ENCODE measurements around the gene ZNF521.

The ZNF521 gene

GRCh38 chr18:25061395-25061794 lies 290.6 kb downstream of the ZNF521 start:
- WGBS (ENCODE audit: insufficient coverage), result 100% methylated on average over 2 of the region's 2 CpGs
- peaks cover 0 to 2% (median 0%) of the 10 kb centered on the region in 4 experiments for H3K4me1 ChIP-seq (ENCODE audit: control extremely low read depth in 1 of 4, control insufficient read depth in 4 of 4, insufficient read depth in 4 of 4, low read length in 3 of 4)
- H3K9me3 ChIP-seq (ENCODE audit: control extremely low read depth in 1 of 5, control insufficient read depth in 4 of 5, insufficient read depth in 2 of 5, low read depth in 1 of 5, low read length in 4 of 5), result no peaks in the 10 kb centered on the region
- DNase-seq, result no peak
- H3K36me3 ChIP-seq (ENCODE audit: control insufficient read depth in 4 of 4, insufficient read depth in 4 of 4, low read length in 3 of 4), result peaks cover 2 to 20% (median 9%) of the 10 kb centered on the region in 4 experiments
- H3K4me3 ChIP-seq (ENCODE audit: control insufficient read depth in 1 of 7, extremely low read depth in 1 of 7, insufficient read depth in 4 of 7, low read depth in 2 of 7, low read length in 6 of 7), result no peak overlapping the region
- ChIA-PET POLR2A (no interaction called here), CTCF (interaction anchor here (1.3 kb wide), 1 partner anchor 15 kb away, joined by 3 read pairs; no protein-coding TSS in a partner anchor)
- no peak overlapping the region for H3K27ac ChIP-seq (ENCODE audit: insufficient read depth in 1 of 2, low read depth in 1 of 2, low read length in 2 of 2, poor library complexity in 1 of 2, severe bottlenecking in 2 of 2)
- no peaks in the 10 kb centered on the region for H3K27me3 ChIP-seq (replicated peaks in 2 of 5; ENCODE audit: control insufficient read depth in 4 of 5, insufficient read depth in 5 of 5, low read length in 4 of 5)

DNA sequence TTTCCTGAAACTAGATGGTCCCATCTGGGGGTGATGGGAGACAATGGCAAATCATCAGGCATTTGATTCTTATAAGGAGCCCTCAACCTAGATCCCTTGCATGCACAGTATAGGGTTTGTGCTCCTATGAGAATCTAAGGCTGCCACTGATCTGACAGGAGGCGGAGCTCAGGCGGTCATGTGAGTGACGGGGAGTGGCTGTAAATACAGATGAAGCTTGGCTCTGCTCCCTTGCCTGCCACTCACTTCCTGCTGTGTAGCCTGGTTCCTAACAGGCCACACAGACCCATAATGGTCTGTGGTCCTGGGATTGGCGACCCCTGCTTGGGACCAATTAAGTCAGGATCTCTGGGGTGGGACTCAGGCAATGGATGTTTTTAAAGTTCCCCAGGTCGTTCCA lies 293.4 kb downstream of the ZNF521 start:
- H3K27ac ChIP-seq (ENCODE audit: insufficient read depth in 1 of 2, low read depth in 1 of 2, low read length in 2 of 2, poor library complexity in 1 of 2, severe bottlenecking in 2 of 2), result no peak overlapping the region
- WGBS (ENCODE audit: insufficient coverage), result 98% methylated on average over 4 of the region's 5 CpGs
- no peak overlapping the region for H3K4me3 ChIP-seq (ENCODE audit: control insufficient read depth in 1 of 7, extremely low read depth in 1 of 7, insufficient read depth in 4 of 7, low read depth in 2 of 7, low read length in 6 of 7)
- H3K4me1 ChIP-seq (ENCODE audit: control extremely low read depth in 1 of 4, control insufficient read depth in 4 of 4, insufficient read depth in 4 of 4, low read length in 3 of 4), result peaks cover 0 to 3% (median 2%) of the 10 kb centered on the region in 4 experiments
- DNase-seq, result no peak
- CTCF ChIA-PET, result interaction anchor here (0.7 to 1.2 kb wide), 2 partner anchors 16 to 27 kb away, joined by 3 read pairs; no protein-coding TSS in a partner anchor
- no peaks in the 10 kb centered on the region for H3K9me3 ChIP-seq (ENCODE audit: control extremely low read depth in 1 of 5, control insufficient read depth in 4 of 5, insufficient read depth in 2 of 5, low read depth in 1 of 5, low read length in 4 of 5)
- no peaks in the 10 kb centered on the region for H3K27me3 ChIP-seq (replicated peaks in 2 of 5; ENCODE audit: control insufficient read depth in 4 of 5, insufficient read depth in 5 of 5, low read length in 4 of 5)
- H3K36me3 ChIP-seq (ENCODE audit: control insufficient read depth in 4 of 4, insufficient read depth in 4 of 4, low read length in 3 of 4), result peaks cover 2 to 20% (median 8%) of the 10 kb centered on the region in 4 experiments
- POLR2A ChIA-PET, result no interaction called here

GRCh38 chr18:25057491-25058050 lies 294.4 kb downstream of the ZNF521 start:
- Histone ChIP-seq H3K36me3 (ENCODE audit: control insufficient read depth in 4 of 4, insufficient read depth in 4 of 4, low read length in 3 of 4) (peaks cover 2 to 20% (median 8%) of the 10 kb centered on the region in 4 experiments), H3K27ac (ENCODE audit: insufficient read depth in 1 of 2, low read depth in 1 of 2, low read length in 2 of 2, poor library complexity in 1 of 2, severe bottlenecking in 2 of 2) (no peak overlapping the region), H3K9me3 (ENCODE audit: control extremely low read depth in 1 of 5, control insufficient read depth in 4 of 5, insufficient read depth in 2 of 5, low read depth in 1 of 5, low read length in 4 of 5) (no peaks in the 10 kb centered on the region), H3K27me3 (replicated peaks in 2 of 5; ENCODE audit: control insufficient read depth in 4 of 5, insufficient read depth in 5 of 5, low read length in 4 of 5) (no peaks in the 10 kb centered on the region), H3K4me1 (ENCODE audit: control extremely low read depth in 1 of 4, control insufficient read depth in 4 of 4, insufficient read depth in 4 of 4, low read length in 3 of 4) (peaks cover 0 to 3% (median 2%) of the 10 kb centered on the region in 4 experiments), H3K4me3 (ENCODE audit: control insufficient read depth in 1 of 7, extremely low read depth in 1 of 7, insufficient read depth in 4 of 7, low read depth in 2 of 7, low read length in 6 of 7) (no peak overlapping the region)
- CTCF ChIA-PET, result interaction anchor here (1.2 kb wide), 1 partner anchor 15 kb away, joined by 3 read pairs; no protein-coding TSS in a partner anchor
- POLR2A ChIA-PET, result no interaction called here
- 100% methylated on average over 5 of the region's 7 CpGs for WGBS (ENCODE audit: insufficient coverage)
- no peak for DNase-seq

DNA sequence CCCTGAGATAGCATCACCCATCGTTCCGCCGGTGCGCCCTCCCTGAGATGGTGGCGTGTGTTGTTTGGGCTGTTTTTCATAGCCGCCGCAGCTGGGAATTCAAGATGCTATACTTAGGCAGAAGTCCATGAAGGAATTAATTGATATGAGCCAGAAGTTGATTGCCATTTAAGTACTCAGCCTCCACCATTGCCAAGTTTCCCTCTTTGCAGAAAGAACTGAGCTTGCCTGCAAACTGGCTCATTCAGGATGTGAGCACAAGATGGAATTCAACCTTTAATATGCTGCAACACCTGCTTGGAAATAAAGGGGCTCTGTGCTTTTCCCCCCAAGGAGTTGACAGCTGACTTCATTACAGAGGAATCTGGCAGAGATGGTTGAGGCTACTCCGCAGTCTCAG lies 295.5 kb downstream of the ZNF521 start:
- no peak for DNase-seq
- 96% methylated on average over 8 of the region's 8 CpGs for WGBS (ENCODE audit: insufficient coverage)
- Histone ChIP-seq H3K4me3 (ENCODE audit: control insufficient read depth in 1 of 7, extremely low read depth in 1 of 7, insufficient read depth in 4 of 7, low read depth in 2 of 7, low read length in 6 of 7) (no peak overlapping the region), H3K9me3 (ENCODE audit: control extremely low read depth in 1 of 5, control insufficient read depth in 4 of 5, insufficient read depth in 2 of 5, low read depth in 1 of 5, low read length in 4 of 5) (no peaks in the 10 kb centered on the region), H3K27me3 (replicated peaks in 2 of 5; ENCODE audit: control insufficient read depth in 4 of 5, insufficient read depth in 5 of 5, low read length in 4 of 5) (no peaks in the 10 kb centered on the region), H3K4me1 (ENCODE audit: control extremely low read depth in 1 of 4, control insufficient read depth in 4 of 4, insufficient read depth in 4 of 4, low read length in 3 of 4) (peaks cover 0 to 3% (median 2%) of the 10 kb centered on the region in 4 experiments), H3K27ac (ENCODE audit: insufficient read depth in 1 of 2, low read depth in 1 of 2, low read length in 2 of 2, poor library complexity in 1 of 2, severe bottlenecking in 2 of 2) (peak overlapping the region in 1 of 2 experiments; percentile 4), H3K36me3 (ENCODE audit: control insufficient read depth in 4 of 4, insufficient read depth in 4 of 4, low read length in 3 of 4) (peaks cover 2 to 17% (median 6%) of the 10 kb centered on the region in 4 experiments)
- POLR2A ChIA-PET, result interaction anchor here (0.7 kb wide), 1 partner anchor 184 kb away, joined by 3 read pairs; no protein-coding TSS in a partner anchor
- CTCF ChIA-PET, result no interaction called here

GRCh38 chr18:25055076-25055475 lies 296.9 kb downstream of the ZNF521 start:
- Histone ChIP-seq H3K27ac (ENCODE audit: insufficient read depth in 1 of 2, low read depth in 1 of 2, low read length in 2 of 2, poor library complexity in 1 of 2, severe bottlenecking in 2 of 2) (no peak overlapping the region), H3K36me3 (ENCODE audit: control insufficient read depth in 4 of 4, insufficient read depth in 4 of 4, low read length in 3 of 4) (peaks cover 0 to 7% (median 2%) of the 10 kb centered on the region in 4 experiments), H3K9me3 (ENCODE audit: control extremely low read depth in 1 of 5, control insufficient read depth in 4 of 5, insufficient read depth in 2 of 5, low read depth in 1 of 5, low read length in 4 of 5) (no peaks in the 10 kb centered on the region), H3K4me1 (ENCODE audit: control extremely low read depth in 1 of 4, control insufficient read depth in 4 of 4, insufficient read depth in 4 of 4, low read length in 3 of 4) (peaks cover 0 to 3% (median 2%) of the 10 kb centered on the region in 4 experiments), H3K4me3 (ENCODE audit: control insufficient read depth in 1 of 7, extremely low read depth in 1 of 7, insufficient read depth in 4 of 7, low read depth in 2 of 7, low read length in 6 of 7) (no peak overlapping the region), H3K27me3 (replicated peaks in 2 of 5; ENCODE audit: control insufficient read depth in 4 of 5, insufficient read depth in 5 of 5, low read length in 4 of 5) (no peaks in the 10 kb centered on the region)
- CTCF ChIA-PET, result no interaction called here
- POLR2A ChIA-PET, result no interaction called here
- 71% methylated on average over 3 of the region's 4 CpGs for WGBS (ENCODE audit: insufficient coverage)
- peak; percentile 23 to 62 (median 59) for DNase-seq

DNA sequence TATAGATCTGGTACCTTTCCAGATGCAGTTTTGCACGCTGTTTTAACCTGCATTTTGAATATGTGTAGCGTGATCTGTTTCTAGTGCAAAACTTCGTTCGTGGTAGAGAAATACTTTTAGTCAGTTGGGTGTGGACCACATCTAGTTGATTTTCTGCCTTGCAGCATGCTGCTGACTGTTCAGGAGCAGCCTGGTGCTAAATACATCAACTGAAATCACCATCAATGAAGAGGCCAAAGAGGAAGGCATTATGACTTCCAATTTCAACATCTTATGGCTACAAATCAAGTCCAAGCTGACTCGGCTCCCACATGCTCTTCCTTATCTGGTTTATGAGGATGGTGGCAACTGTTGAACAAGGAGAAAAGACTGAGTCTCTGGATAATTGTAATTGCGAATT lies 298.5 kb downstream of the ZNF521 start:
- Histone ChIP-seq H3K4me3 (ENCODE audit: control insufficient read depth in 1 of 7, extremely low read depth in 1 of 7, insufficient read depth in 4 of 7, low read depth in 2 of 7, low read length in 6 of 7) (no peak overlapping the region), H3K36me3 (ENCODE audit: control insufficient read depth in 4 of 4, insufficient read depth in 4 of 4, low read length in 3 of 4) (peaks cover 0 to under 1% (median 0%) of the 10 kb centered on the region in 4 experiments), H3K27me3 (replicated peaks in 2 of 5; ENCODE audit: control insufficient read depth in 4 of 5, insufficient read depth in 5 of 5, low read length in 4 of 5) (no peaks in the 10 kb centered on the region), H3K27ac (ENCODE audit: insufficient read depth in 1 of 2, low read depth in 1 of 2, low read length in 2 of 2, poor library complexity in 1 of 2, severe bottlenecking in 2 of 2) (no peak overlapping the region), H3K4me1 (ENCODE audit: control extremely low read depth in 1 of 4, control insufficient read depth in 4 of 4, insufficient read depth in 4 of 4, low read length in 3 of 4) (peaks cover 0 to 3% (median 2%) of the 10 kb centered on the region in 4 experiments), H3K9me3 (ENCODE audit: control extremely low read depth in 1 of 5, control insufficient read depth in 4 of 5, insufficient read depth in 2 of 5, low read depth in 1 of 5, low read length in 4 of 5) (no peaks in the 10 kb centered on the region)
- POLR2A ChIA-PET, result no interaction called here
- CTCF ChIA-PET, result interaction anchor here (0.9 kb wide), 1 partner anchor 76 kb away, joined by 3 read pairs; no protein-coding TSS in a partner anchor
- WGBS (ENCODE audit: insufficient coverage), result 92% methylated on average over 5 of the region's 6 CpGs
- no peak for DNase-seq

DNA sequence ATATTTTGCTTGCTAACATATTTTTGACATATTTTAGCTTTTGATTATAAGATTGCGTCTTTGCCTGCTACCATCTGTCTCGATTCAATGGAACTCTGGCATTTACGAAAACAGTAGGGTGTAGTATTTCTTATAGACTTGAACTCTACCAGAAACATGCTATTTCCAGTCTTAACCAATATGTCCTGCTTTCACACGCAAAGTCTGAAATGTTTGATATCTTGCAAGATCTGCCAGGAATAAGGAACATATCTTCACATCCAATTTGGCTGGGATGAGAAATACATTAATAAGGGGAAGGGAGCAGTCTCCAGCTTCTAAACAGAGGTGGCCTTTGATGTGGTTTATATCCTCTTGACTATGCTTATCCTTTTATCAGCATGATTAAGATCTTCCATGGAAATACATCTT lies 299.4 kb downstream of the ZNF521 start:
- Histone ChIP-seq H3K9me3 (ENCODE audit: control extremely low read depth in 1 of 5, control insufficient read depth in 4 of 5, insufficient read depth in 2 of 5, low read depth in 1 of 5, low read length in 4 of 5) (no peaks in the 10 kb centered on the region), H3K4me1 (ENCODE audit: control extremely low read depth in 1 of 4, control insufficient read depth in 4 of 4, insufficient read depth in 4 of 4, low read length in 3 of 4) (peaks cover 0 to 3% (median 2%) of the 10 kb centered on the region in 4 experiments), H3K27me3 (replicated peaks in 2 of 5; ENCODE audit: control insufficient read depth in 4 of 5, insufficient read depth in 5 of 5, low read length in 4 of 5) (peaks cover 0 to 2% (median 0%) of the 10 kb centered on the region in 5 experiments), H3K27ac (ENCODE audit: insufficient read depth in 1 of 2, low read depth in 1 of 2, low read length in 2 of 2, poor library complexity in 1 of 2, severe bottlenecking in 2 of 2) (no peak overlapping the region), H3K36me3 (ENCODE audit: control insufficient read depth in 4 of 4, insufficient read depth in 4 of 4, low read length in 3 of 4) (no peaks in the 10 kb centered on the region), H3K4me3 (ENCODE audit: control insufficient read depth in 1 of 7, extremely low read depth in 1 of 7, insufficient read depth in 4 of 7, low read depth in 2 of 7, low read length in 6 of 7) (no peak overlapping the region)
- 100% methylated on average over 2 of the region's 4 CpGs for WGBS (ENCODE audit: insufficient coverage)
- no peak for DNase-seq
- ChIA-PET POLR2A (no interaction called here), CTCF (no interaction called here)
